ENCODE data around the gene ENTPD1.
"Not testable (repeated sequence)": the region's sequence is repeated elsewhere in the genome, so short reads cannot be mapped to it uniquely, and the experiment has no call there.

ENTPD1 gene

DNA sequence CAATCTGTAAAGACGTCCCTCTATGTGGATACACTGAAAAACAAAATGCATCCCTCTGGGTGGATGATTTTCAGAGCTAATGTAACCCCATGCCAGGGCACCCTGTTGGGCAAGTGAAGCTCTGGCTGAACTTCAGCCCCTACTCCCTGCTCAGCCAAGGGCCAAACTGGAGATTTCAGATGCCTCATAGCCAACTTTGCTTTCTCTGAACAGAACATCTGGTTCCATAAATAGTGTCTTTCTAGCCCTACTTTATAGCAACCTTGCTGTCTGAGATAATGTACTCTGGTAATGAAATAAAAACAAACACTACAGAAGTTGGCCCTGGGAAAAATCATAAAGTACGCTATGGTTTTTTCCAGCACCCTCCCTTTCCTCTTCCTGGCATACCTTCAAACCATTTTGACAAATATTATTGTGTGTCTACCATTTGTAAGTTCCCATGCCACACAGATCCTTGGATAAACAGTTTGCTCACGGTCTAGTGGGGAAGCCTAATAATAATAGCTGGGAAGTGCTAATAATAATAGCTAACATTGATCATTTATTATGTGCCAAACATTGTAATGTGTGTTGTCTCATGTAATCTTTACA lies 3.4 kb downstream of the ENTPD1 start:
- DNase-seq: no peak

DNA sequence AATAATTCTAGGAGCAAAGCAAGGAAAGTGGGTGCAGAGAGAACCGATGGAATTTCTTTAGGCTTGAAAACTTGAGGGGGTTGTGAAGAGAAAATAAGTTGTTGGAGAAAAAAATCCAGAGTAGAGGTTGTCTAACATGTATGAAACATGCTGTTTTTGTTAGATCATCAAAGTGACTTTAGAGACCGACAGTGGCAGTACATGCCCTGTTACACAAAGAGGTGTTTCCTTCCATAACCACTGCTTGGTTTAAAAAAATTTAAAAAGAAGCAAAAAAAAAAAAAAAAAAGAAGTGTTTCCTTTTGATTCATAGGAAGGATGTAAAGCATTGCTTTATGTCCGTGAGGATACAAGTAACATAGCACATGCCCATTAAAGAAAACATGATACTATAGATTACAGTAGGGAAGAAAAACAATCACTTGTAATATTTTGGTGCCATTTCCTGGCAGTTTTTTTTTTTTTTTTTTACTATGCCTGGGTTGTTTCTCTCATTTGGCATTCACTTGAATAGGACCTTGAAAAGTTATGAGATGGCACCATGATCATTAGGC lies 6.1 kb downstream of the ENTPD1 start:
- DNase-seq: no peak

DNA sequence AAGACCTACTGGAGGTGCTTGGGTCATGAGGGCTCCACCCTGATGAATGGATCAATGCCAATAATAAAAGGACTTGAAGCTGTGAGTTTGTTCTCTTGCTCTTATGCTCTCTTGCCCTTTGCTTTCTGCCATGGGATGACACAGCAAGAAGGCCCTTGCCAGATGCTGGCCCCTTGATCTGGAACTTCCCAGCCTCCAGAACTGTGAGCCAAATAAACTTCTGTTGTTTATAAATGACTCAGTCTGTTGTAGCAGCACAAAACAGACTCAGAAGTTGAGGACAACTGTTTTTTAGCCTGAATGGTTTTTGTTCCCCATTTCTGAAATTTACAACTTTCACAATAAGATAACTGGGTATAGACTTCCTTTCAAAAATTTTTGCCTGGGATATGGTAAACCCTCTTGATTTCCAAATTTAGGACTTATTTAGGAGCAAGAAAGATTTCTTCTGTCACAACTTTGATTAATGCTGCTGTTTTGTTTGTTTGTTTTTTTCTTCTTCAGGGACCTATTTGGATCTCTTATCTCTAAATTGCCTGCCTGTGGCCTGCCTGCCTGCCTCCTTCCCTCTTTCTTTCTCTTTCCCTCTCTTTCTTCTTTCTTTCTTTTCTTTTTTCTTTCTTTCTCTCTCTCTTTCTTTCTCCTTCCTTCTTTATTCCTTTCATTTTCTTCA lies 12.1 kb downstream of the ENTPD1 start:
- DNase-seq: peak; percentile 85 to 92

DNA sequence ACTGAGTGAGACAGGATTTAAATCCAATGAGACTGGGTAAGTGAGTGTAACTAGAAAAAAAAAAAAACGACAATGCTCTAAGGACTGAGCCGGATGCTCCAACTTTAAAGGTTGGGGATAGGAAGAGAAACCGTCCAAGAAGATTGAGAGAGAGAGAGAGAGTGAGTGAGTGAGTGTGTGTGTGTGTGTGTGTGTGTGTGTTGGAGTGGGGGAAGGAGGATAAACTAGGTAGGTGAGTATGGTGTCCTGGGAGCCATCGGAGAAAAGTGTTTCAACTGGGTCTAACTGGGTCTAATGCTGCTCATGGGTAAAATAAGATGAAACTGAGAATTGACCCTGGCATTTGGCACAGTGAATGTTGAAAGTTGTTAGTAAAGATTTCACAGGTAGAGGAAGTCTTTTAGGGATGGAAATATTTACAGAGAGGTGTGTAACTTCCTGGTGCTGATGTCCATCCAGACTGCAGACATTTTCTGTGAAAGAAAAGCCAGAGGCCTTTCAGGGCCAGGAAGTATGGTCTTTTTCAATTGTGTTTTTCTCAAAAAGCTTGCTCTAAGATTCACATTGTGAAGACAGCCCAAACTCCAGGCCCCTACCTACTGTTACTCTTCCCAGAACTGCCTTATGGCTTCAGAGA lies 14.2 kb downstream of the ENTPD1 start:
- no peak for DNase-seq

DNA sequence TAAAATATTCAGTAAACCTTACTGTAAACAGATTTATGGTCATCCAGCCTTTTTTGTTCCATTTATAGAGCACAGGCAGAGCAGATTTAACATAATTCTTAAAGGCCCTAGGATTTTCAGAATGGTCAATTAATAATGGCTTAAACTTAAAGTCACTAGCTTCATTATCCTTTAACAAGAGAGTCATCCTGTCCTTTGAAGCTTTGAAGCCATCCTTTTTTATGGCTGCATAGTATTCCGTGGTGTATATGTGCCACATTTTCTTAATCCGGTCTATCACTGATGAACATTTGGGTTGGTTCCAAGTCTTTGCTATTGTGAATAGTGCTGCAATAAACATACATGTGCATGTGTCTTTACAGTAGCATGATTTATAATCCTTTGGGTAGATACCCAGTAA lies 17.5 kb downstream of the ENTPD1 start:
- not testable (repeated sequence) for DNase-seq

DNA sequence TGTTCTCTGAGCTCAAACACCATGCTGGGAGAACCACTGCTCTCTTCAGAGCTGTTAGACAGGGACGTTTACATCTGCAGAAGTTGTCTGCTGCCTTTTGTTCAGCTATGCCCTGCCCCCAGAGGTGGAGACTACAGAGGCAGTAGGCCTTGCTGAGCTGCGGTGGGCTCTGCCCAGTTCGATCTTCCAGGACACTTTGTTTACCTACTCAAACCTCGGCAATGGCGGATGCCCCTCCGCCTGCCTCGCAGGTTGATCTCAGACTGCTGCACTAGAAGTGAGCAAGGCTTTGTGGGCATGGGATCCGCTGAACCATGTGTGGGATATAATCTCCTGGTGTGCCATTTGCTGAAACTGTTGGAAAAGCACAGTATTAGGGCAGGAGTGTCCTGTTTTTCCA lies 21.7 kb downstream of the ENTPD1 start:
- not testable (repeated sequence) for DNase-seq

DNA sequence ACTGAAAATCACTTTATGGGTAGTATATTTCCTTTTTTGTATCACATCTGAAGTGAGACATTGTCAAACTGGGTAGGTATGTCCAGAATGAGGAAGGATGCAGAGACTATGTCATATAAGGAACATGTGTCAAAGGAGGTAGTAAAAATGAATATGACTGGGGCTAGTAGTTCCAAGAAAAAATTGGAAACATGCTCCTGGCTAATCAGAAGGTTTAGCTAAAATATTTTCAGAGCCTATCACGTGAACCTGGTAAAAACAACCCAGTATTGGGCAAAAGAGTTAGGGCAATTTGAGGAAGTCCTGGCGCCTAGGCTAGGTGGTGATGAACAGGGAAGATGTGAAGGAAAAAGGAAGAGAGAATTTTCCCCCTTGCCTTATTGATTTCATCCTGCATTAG lies 26.4 kb downstream of the ENTPD1 start:
- peak; percentile 49 to 57 for DNase-seq

DNA sequence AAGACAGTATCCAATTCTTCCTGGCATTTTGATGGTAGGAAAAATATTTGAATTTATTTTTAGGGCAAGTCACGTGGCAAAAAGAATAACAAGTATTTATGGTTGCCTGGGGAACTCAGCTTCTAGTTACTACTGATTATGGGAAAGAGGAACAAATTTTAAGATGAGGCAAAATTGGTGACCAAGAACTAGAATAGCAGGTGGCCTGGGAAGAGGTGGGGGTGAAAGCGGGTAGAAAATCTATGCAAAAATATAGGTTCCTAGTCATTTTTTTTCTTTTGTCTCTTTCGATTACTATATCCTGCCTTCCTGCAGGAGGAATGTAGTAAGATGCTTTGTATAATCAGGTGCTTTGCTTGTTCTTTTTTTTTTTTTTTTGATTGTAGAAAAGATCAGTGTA lies 27.8 kb downstream of the ENTPD1 start:
- no peak for DNase-seq

DNA sequence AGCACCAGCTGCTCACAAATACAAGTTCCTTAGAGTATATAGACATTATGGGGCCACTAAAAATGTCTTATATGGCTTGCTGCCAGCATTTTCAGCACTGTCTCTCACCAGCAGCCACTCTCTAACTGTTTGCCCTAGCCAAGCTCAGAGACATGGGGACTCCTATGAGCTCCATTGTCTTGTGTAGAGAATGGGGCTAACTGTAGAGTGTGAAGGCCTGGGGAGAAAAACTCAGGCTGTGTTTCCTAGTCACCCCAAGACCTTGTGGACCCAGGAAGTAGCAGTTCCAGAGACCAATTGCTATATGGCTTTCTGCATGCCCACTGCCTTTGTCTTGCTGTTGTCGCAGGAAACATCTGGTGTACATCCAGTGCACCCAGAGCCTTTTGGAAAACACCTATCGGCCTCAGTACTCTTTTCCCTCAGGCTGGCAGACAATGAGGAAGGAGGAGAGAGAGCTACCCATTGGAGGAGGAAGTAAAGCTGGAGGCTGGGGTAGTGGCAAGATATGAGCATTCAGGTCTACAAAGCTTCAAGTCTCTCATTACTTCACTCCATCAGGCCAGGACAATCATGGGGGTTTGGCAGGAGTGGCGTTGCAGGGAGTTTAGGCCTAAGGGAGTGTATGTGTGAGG lies 28.4 kb downstream of the ENTPD1 start:
- DNase-seq: peak in 1 of 2 donors; percentile 23

DNA sequence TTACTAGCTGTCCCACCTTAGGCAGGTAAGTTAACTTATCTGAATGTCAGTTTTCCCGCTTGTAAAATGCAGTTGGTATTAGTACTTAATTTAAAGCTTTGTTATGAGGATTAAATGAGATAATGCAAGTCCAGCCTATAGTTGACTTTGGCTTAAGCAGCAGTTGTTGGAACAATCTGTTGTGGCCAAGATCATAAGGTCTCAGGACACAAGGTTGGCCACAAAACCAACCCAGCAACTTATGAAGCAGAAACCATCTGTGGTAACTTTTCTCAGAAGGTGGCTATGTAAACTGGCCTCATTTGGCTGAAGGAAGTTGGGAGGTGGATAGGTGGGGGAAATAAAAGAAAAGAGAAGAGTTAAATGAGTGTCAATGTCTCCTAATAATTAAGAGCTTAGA lies 29.4 kb downstream of the ENTPD1 start:
- DNase-seq: no peak

DNA sequence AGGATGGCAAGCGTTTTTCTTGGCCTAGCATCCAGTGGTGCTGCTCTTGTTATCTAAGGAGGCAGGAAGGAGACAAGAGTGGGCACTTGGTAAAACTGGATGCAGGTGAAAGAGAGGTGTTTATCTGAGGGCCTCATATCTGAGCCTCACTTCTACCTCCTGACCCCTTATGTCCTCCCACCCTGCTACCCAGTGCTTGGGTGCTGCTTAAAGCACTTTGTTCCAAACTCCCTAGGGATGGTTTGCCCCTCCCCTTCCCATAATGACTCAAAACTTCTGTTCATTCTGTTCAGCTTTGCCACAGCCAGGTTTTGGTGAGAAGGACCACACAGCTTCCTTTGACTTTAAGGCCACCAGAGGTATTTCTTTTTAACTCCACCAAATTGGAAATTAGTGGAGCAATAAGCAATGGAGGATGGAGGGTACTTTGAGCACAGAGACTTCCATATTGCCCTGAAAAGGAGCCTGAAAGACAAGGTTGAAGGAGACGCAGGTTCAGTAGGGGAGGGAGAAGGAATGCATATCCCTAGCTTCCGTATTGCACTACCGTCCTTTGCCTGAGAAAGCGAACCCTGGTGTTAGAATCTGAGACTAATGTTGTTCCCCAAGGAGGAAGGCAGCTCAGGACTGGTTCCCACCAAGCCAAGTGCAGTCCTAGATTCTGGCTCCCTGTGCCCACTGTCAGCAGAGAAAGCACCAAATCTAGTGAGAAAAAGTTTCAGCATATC lies 30.1 kb downstream of the ENTPD1 start:
- DNase-seq: no peak

DNA sequence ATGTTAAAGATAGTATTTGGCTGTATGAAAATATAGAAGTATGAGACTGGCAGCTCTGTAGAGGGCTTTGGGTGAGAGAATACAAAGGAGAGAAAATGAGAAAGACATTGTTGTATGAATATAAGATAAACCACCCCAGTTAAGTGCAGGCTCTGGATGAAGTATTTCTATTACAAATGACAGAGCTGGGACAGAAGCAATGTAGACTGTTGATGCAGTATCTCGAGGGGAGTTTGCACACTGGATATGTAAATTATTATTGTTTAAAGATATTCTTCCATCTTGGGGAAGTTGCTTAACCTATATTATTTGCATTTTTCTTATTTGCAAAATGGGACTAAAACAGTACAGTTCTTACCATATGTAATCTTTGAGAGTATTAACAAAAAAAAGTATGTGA lies 31.5 kb downstream of the ENTPD1 start:
- no peak for DNase-seq

DNA sequence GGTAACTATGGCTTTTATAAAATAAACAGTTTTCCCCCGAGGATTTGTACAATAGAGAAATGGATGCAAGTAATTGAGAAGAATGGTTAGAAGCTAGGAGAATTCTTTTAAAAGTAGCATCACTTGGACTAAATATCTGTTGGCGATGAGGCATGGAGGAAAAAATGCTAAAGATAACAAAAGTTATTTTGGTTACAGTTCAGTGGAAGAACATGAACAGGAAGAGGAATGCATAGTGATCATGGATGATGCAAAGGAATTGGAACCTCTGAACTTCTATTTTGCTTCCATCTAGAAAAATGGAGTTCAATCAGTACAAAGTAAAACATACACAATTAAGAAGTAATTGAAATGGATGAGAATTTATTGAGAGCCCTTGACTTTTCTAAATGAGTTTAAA lies 32.9 kb downstream of the ENTPD1 start:
- no peak for DNase-seq

DNA sequence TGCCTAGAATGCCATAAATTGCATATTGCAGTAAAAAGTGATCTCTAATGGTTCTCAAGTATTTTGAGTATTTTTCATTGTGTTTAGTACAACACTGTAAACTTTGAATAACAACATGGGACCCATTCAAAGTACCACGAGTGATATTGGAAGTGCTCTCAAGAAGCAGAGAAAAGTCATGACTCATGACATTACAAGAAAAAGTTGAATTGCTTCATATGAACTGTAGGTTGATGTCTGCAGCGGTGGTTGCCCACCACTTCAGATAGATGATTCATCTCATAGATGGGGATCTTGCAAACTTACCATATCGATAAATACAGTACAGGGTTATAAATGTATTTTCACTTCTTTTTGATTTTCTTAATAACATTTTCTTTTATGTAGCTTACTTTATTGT lies 33.9 kb downstream of the ENTPD1 start:
- DNase-seq: peak; percentile 70 to 73

DNA sequence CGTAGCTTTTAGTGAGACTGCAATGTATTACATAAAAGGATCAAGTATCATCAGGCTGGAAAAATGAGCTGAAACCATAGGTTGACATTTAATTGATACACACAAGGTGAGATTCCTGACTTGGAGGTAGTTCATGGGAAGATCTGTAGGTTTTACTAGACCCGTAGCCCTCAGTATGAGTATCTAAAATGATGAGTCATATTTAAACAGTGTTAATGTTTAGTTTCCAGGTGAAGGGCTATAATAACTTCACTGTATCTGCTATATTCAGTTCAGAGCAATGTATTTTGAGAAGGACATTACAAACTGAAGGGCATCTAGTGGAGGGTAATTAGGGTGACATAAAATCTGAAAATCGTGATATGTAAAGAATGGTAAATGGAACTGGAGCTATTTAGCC lies 35.0 kb downstream of the ENTPD1 start:
- DNase-seq: no peak

DNA sequence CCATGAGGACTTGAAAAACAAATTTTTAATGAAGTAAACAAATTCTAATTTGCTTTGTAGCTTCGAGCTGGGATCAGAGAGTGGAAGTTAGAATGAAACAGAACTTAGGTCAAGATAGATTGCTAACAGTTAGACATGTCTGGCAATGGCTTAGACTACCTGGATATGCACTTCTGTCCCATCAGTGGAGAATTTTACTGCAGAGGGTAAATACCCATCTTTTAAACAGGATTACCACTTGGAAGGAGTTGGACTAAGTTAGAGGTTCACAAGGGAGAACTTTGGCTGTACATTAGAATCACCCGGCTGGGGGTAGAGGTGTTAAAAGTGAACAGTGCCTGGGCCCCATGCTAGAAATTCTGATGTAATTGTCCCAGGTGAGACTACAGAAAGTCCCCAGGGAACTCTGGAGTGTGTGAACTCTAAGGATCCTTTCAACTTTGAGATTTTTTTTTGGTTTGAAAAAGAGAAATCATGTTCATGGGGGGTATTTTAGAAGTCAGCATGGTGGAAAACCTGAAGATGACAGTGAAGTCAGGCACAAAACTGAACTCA lies 35.5 kb downstream of the ENTPD1 start:
- no peak for DNase-seq

DNA sequence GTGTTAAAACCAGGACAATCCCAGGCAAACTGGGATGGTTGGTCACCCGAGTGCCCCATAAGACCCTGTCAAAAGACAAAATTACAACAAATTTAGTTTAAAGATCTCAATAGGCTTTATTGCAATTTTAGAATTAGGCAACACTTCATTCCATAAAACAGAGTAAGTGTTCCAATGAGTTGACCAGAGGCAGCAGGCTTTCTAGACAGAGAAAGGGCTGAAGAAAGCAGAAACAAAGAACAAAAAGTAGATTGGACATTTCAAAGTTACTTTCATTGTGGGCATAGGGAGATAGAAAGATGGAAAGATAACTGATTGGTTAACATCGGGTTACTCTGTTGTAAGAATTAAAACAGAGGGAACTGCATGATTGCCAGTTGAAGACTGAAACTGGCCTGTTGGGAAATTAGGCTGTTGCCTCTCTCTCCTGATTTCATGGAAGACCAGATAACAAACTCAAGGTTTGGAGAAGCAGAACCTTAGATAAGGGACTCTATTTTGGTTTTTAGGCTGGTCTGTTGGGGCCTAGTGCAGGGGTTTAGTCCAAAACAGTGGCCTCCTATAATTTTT lies 36.3 kb downstream of the ENTPD1 start:
- peak; percentile 79 to 86 for DNase-seq

DNA sequence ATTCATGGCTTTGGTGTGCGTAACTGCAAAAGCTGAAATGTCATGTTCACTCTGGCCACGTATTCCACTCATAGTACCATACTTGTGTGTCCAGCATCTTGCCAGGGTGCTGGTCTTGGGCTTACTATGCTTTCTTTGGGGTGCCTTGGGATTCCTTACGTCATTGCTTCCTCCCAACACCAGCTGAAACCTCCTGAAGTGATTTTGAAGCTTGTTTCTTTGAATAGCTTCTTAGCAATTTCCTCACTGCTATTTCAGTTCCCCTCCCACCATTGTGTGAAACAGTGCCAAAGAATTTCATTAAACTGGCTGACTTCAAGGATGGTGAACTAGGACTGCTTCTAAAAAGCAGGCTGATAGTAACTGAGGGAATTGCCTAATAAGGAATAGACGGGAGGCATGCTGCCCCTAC lies 36.9 kb downstream of the ENTPD1 start:
- DNase-seq: peak; percentile 89 to 92

DNA sequence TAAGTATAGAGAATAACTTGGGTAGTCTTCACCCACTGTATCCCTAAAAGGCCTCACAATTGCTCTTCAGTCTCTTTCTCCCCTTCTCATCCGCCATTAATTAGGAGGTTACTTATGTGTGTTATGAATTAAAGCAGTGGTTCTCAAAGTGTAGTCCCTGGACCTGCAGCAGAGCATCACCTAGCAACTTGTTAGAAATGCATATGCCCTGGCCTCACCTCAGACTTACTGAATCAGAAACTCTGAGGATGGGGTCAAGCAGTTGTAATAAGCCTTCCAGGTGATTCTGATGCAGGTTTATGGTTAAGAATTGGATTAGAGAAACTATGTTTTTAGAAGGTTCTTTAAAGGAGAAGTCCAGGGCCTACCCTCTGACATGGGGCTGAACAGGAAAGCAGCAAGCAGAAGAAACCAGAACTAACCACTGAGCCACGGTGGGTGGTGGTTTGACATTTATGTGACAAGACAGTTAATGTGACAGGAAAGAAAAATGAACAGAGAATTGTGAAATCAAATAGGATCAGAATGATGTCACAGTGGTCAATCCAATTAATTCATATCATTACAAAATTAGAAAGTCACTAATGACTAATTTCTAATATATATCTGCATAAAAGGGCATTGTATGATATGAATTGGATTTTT lies 37.6 kb downstream of the ENTPD1 start:
- peak; percentile 88 to 90 for DNase-seq

DNA sequence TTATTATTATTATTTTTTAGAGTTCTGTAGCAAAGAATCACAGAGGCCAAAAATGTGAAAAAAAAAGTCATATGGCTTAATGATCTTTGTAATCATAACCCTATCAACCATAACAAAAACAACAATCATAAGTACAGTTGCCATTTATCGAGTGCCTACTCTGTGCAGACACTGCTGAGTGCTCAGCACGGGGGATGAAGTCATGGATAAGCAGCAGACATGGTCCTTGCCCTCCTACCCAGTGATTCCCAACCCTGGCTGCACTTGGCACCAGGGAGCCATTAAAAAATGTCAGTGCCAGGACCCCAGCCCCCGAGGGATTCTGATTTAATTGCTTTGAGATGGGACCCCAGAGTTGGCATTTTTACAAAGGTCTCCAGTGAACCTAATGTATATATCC lies 38.2 kb downstream of the ENTPD1 start:
- DNase-seq: no peak

DNA sequence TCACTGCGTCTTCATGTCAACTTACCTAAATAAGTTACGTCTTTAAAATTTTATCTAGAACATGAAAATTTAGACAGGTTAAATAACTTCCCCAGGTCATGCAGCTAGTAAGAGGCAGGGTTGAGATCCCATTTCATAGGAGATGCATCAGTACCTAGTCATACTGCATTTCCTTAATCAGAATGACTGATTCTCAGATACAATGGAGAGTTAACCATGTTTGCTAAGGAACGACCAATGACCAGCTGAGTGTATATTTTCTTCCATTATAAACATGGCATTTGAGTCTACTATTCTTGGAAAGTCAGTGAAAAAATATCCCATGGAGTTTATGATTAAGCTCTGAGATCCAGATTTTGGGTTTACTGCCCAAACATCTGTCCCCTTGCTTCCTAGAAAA lies 39.6 kb downstream of the ENTPD1 start:
- no peak for DNase-seq

DNA sequence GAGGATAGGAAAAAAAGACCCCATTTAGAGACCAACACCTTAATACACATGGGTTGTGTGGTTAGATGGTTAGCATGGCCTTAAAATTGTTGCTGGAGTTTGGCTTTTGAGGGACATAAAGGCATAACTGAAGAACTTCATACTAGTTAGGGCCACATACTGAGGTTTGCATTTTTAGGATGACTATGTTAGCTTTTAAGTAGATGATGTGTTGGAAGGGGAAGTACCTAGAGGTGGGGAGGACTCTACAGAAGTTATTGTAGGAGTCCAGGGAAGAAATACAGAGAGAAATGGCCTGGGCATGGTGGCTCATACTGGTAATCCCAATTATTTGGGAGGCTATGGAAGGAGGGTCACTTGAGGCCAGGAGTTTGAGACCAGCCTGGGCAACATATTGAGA lies 40.5 kb downstream of the ENTPD1 start:
- no peak for DNase-seq

All from inflammatory macrophage (primary cell).